HTERT RPE-1 (cell line): Measurements from ENCODE around the gene DHRS11.
"Not testable (repeated sequence)": the region's sequence is repeated elsewhere in the genome, so short reads cannot be mapped to it uniquely, and the experiment has no call there.

ENCODE experiments used
- in situ Hi-C: fragments of 300-500 bp; cut with MboI; formaldehyde crosslinking; loops from 4 replicates; pipeline ENCODE4 v1.14.3; 2020; ENCODE audit warnings: low sequenced_read_pairs

DHRS11 gene

GRCh38 chr17:36593656-36594316 is 2.1 kb downstream of the DHRS11 start:
- in situ Hi-C loops, result no loop called here

- in situ Hi-C loops, result no loop called here
These were observed 3.1 kb downstream of the DHRS11 start for GRCh38 chr17:36594626-36595401.

- in situ Hi-C loops, result no loop called here
These were observed 5.5 kb downstream of the DHRS11 start for GRCh38 chr17:36597226-36597625.

GRCh38 chr17:36597866-36598777 is 6.4 kb downstream of the DHRS11 start:
- in situ Hi-C loops, result no loop called here

- in situ Hi-C loops, result no loop called here
These were observed 7.3 kb downstream of the DHRS11 start for GRCh38 chr17:36598951-36599401.

- in situ Hi-C loops, result no loop called here
These were observed 8.0 kb downstream of the DHRS11 start for GRCh38 chr17:36599546-36600250.

GRCh38 chr17:36600465-36600864 is 8.8 kb downstream of the DHRS11 start:
- in situ Hi-C loops, result no loop called here

- in situ Hi-C loops, result no loop called here
These were observed 9.2 kb downstream of the DHRS11 start for GRCh38 chr17:36600936-36601302.

- in situ Hi-C loops, result no loop called here
These were observed 9.8 kb downstream of the DHRS11 start, which contains the start of gene MRM1 for GRCh38 chr17:36601303-36602029. TSS of gene MRM1 (plus strand) at chr17:36601583. CDS start at chr17:36601811, 228 bp downstream.

GRCh38 chr17:36602030-36602748 is 10.5 kb downstream of the DHRS11 start:
- in situ Hi-C loops, result no loop called here

GRCh38 chr17:36602924-36603384 is 11.3 kb downstream of the DHRS11 start:
- in situ Hi-C loops, result no loop called here

GRCh38 chr17:36605028-36605427 is 13.3 kb downstream of the DHRS11 start:
- in situ Hi-C loops, result not testable (repeated sequence)

GRCh38 chr17:36608280-36608679 is 16.6 kb downstream of the DHRS11 start:
- in situ Hi-C loops, result no loop called here

GRCh38 chr17:36608794-36609497 is 17.3 kb downstream of the DHRS11 start:
- in situ Hi-C loops, result no loop called here

GRCh38 chr17:36609498-36609862 is 17.8 kb downstream of the DHRS11 start:
- in situ Hi-C loops, result no loop called here

- in situ Hi-C loops, result no loop called here
These were observed 18.8 kb downstream of the DHRS11 start for GRCh38 chr17:36610474-36610873.

- in situ Hi-C loops, result no loop called here
These were observed 19.8 kb downstream of the DHRS11 start for GRCh38 chr17:36611345-36612072.

GRCh38 chr17:36612323-36612722 is 20.6 kb downstream of the DHRS11 start:
- in situ Hi-C loops, result no loop called here
